Measurements from ENCODE around the gene SUSD6.

SUSD6 gene

GRCh38 chr14:69620981-69621380 is 9.6 kb downstream of the SUSD6 start:
- no peak for TF ChIP-seq FOXP2 (optimal IDR thresholded peaks at IDR 0.05; ENCODE audit: control extremely low read depth, extremely low read length, insufficient read depth)
- TF ChIP-seq EZH2 (IDR thresholded peaks at IDR 0.05): no peak
- TF ChIP-seq POLR2AphosphoS5 (IDR thresholded peaks at IDR 0.05; ENCODE audit: borderline replicate concordance, low read depth, low read length): no peak
- DNase-seq (ENCODE audit: low read depth, low spot score): no peak
- Histone ChIP-seq H3K9ac (ENCODE audit: insufficient read length) (no peak overlapping the region), H3K36me3 (ENCODE audit: insufficient read depth, low read length) (no peaks in the 10 kb centered on the region), H3K4me3 (no peak overlapping the region), H3K9me3 (ENCODE audit: low read depth, low read length) (no peaks in the 10 kb centered on the region), H3K27ac (no peak overlapping the region)

GRCh38 chr14:69624136-69624535 is 12.7 kb downstream of the SUSD6 start:
- Histone ChIP-seq H3K9ac (ENCODE audit: insufficient read length) (no peak overlapping the region), H3K4me3 (no peak overlapping the region)
- TF ChIP-seq EZH2 (IDR thresholded peaks at IDR 0.05): no peak
- TF ChIP-seq FOXP2 (optimal IDR thresholded peaks at IDR 0.05; ENCODE audit: control extremely low read depth, extremely low read length, insufficient read depth): no peak
- TF ChIP-seq POLR2AphosphoS5 (IDR thresholded peaks at IDR 0.05; ENCODE audit: borderline replicate concordance, low read depth, low read length): no peak

GRCh38 chr14:69625299-69626131 is 14.1 kb downstream of the SUSD6 start:
- no peaks in the 10 kb centered on the region for H3K36me3 ChIP-seq (ENCODE audit: insufficient read depth, low read length)
- no peak overlapping the region for H3K9ac ChIP-seq (ENCODE audit: insufficient read length)
- no peak for DNase-seq (ENCODE audit: low read depth, low spot score)
- no peaks in the 10 kb centered on the region for H3K9me3 ChIP-seq (ENCODE audit: low read depth, low read length)
- no peak overlapping the region for H3K27ac ChIP-seq
- H3K4me3 ChIP-seq: no peak overlapping the region
- TF ChIP-seq EZH2 (IDR thresholded peaks at IDR 0.05): no peak
- TF ChIP-seq FOXP2 (optimal IDR thresholded peaks at IDR 0.05; ENCODE audit: control extremely low read depth, extremely low read length, insufficient read depth): no peak
- TF ChIP-seq POLR2AphosphoS5 (IDR thresholded peaks at IDR 0.05; ENCODE audit: borderline replicate concordance, low read depth, low read length): no peak

More at GRCh38 chr14:69624136-69624535, 12.7 kb downstream of the SUSD6 start:
- DNase-seq (ENCODE audit: low read depth, low spot score): no peak
- Histone ChIP-seq H3K36me3 (ENCODE audit: insufficient read depth, low read length) (no peaks in the 10 kb centered on the region), H3K9me3 (ENCODE audit: low read depth, low read length) (no peaks in the 10 kb centered on the region), H3K27ac (no peak overlapping the region)

GRCh38 chr14:69626132-69626500 is 14.7 kb downstream of the SUSD6 start:
- no peaks in the 10 kb centered on the region for H3K9me3 ChIP-seq (ENCODE audit: low read depth, low read length)
- TF ChIP-seq FOXP2 (optimal IDR thresholded peaks at IDR 0.05; ENCODE audit: control extremely low read depth, extremely low read length, insufficient read depth) (no peak), EZH2 (IDR thresholded peaks at IDR 0.05) (no peak), POLR2AphosphoS5 (IDR thresholded peaks at IDR 0.05; ENCODE audit: borderline replicate concordance, low read depth, low read length) (no peak)
- H3K27ac ChIP-seq: no peak overlapping the region
- DNase-seq (ENCODE audit: low read depth, low spot score): no peak
- H3K9ac ChIP-seq (ENCODE audit: insufficient read length): no peak overlapping the region
- H3K36me3 ChIP-seq (ENCODE audit: insufficient read depth, low read length): no peaks in the 10 kb centered on the region
- H3K4me3 ChIP-seq: no peak overlapping the region

GRCh38 chr14:69629225-69630127 is 18.1 kb downstream of the SUSD6 start:
- Histone ChIP-seq H3K9ac (ENCODE audit: insufficient read length) (no peak overlapping the region), H3K4me3 (no peak overlapping the region), H3K27ac (no peak overlapping the region), H3K36me3 (ENCODE audit: insufficient read depth, low read length) (no peaks in the 10 kb centered on the region), H3K9me3 (ENCODE audit: low read depth, low read length) (no peaks in the 10 kb centered on the region)
- no peak for TF ChIP-seq FOXP2 (optimal IDR thresholded peaks at IDR 0.05; ENCODE audit: control extremely low read depth, extremely low read length, insufficient read depth)
- no peak for TF ChIP-seq EZH2 (IDR thresholded peaks at IDR 0.05)
- TF ChIP-seq POLR2AphosphoS5 (IDR thresholded peaks at IDR 0.05; ENCODE audit: borderline replicate concordance, low read depth, low read length): no peak
- DNase-seq (ENCODE audit: low read depth, low spot score): no peak

GRCh38 chr14:69630360-69630759 is 19.0 kb downstream of the SUSD6 start:
- no peak overlapping the region for H3K9ac ChIP-seq (ENCODE audit: insufficient read length)
- no peak overlapping the region for H3K27ac ChIP-seq
- TF ChIP-seq EZH2 (IDR thresholded peaks at IDR 0.05): no peak
- no peak for TF ChIP-seq FOXP2 (optimal IDR thresholded peaks at IDR 0.05; ENCODE audit: control extremely low read depth, extremely low read length, insufficient read depth)
- no peak overlapping the region for H3K4me3 ChIP-seq
- H3K36me3 ChIP-seq (ENCODE audit: insufficient read depth, low read length): no peaks in the 10 kb centered on the region
- H3K9me3 ChIP-seq (ENCODE audit: low read depth, low read length): no peaks in the 10 kb centered on the region
- DNase-seq (ENCODE audit: low read depth, low spot score): no peak

GRCh38 chr14:69631509-69631908 is 20.1 kb downstream of the SUSD6 start:
- no peaks in the 10 kb centered on the region for H3K36me3 ChIP-seq (ENCODE audit: insufficient read depth, low read length)
- H3K4me3 ChIP-seq: no peak overlapping the region
- H3K9ac ChIP-seq (ENCODE audit: insufficient read length): no peak overlapping the region
- no peak for TF ChIP-seq POLR2AphosphoS5 (IDR thresholded peaks at IDR 0.05; ENCODE audit: borderline replicate concordance, low read depth, low read length)
- TF ChIP-seq FOXP2 (optimal IDR thresholded peaks at IDR 0.05; ENCODE audit: control extremely low read depth, extremely low read length, insufficient read depth): no peak
- no peak for TF ChIP-seq EZH2 (IDR thresholded peaks at IDR 0.05)
- no peak for DNase-seq (ENCODE audit: low read depth, low spot score)
- H3K9me3 ChIP-seq (ENCODE audit: low read depth, low read length): no peaks in the 10 kb centered on the region
- no peak overlapping the region for H3K27ac ChIP-seq

GRCh38 chr14:69632164-69632563 is 20.8 kb downstream of the SUSD6 start:
- no peak overlapping the region for H3K4me3 ChIP-seq
- no peak for TF ChIP-seq FOXP2 (optimal IDR thresholded peaks at IDR 0.05; ENCODE audit: control extremely low read depth, extremely low read length, insufficient read depth)
- no peak for TF ChIP-seq POLR2AphosphoS5 (IDR thresholded peaks at IDR 0.05; ENCODE audit: borderline replicate concordance, low read depth, low read length)
- TF ChIP-seq EZH2 (IDR thresholded peaks at IDR 0.05): no peak
- no peak overlapping the region for H3K27ac ChIP-seq
- no peak for DNase-seq (ENCODE audit: low read depth, low spot score)
- no peaks in the 10 kb centered on the region for H3K36me3 ChIP-seq (ENCODE audit: insufficient read depth, low read length)
- H3K9me3 ChIP-seq (ENCODE audit: low read depth, low read length): no peaks in the 10 kb centered on the region
- no peak overlapping the region for H3K9ac ChIP-seq (ENCODE audit: insufficient read length)
